H1 (cell line): Measurements from ENCODE around the gene TSEN2. TPM values are rescaled to one million over a fixed set of nuclear protein-coding genes. Genes with fewer than 3 reads are reported as not detected.

Experiments
- CTCF ChIA-PET: fragments of 300-600 bp; sonication (Branson Sonifier 250); formaldehyde crosslinking; loops from one replicate; lab custom pipeline; 2021; ENCODE audit not compliant: partially characterized antibody; lab: Charles Lee
- POLR2A ChIA-PET: fragments of 300-600 bp; sonication (Branson Sonifier 250); formaldehyde crosslinking; loops from one replicate; lab custom pipeline; 2021; ENCODE audit warnings: inconsistent platforms; ENCODE audit not compliant: partially characterized antibody; lab: Charles Lee
- DNase-seq, 2 experiments: peaks; one replicate each; pipeline versions ENCODE4 v3.0.0 to v3.0.0-alpha.2; 2010 to 2022; ENCODE audit warnings: low spot score in 2 of 2, low read depth in 1 of 2, mixed read lengths in 1 of 2
- FAIRE-seq: peaks from 2 replicates; lab custom pipeline; 2011; peaks lifted over from hg19 to GRCh38; lab: Jason Lieb, UNC
- H2AFZ ChIP-seq: 2 replicates; pipeline ENCODE4 v1.8.1; 2012; ENCODE audit warnings: low read length, inconsistent platforms
- H2AK5ac ChIP-seq: 2 replicates; pipeline ENCODE4 v1.6.1; 2013; ENCODE audit warnings: low read depth, low read length
- H2BK120ac ChIP-seq: replicated peaks from 2 replicates; pipeline ENCODE3; 2013; ENCODE audit warnings: low read depth, low read length, inconsistent platforms
- H2BK12ac ChIP-seq: 2 replicates; pipeline ENCODE4 v1.6.1; 2013; ENCODE audit warnings: low read depth, low read length
- H2BK15ac ChIP-seq: 2 replicates; pipeline ENCODE4 v1.6.1; 2013; ENCODE audit warnings: low read length
- H2BK20ac ChIP-seq: 2 replicates; pipeline ENCODE4 v1.6.1; 2013; ENCODE audit warnings: low read length
- H2BK5ac ChIP-seq: 2 replicates; pipeline ENCODE4 v1.6.1; 2013; ENCODE audit warnings: low read depth, low read length
- H3K14ac ChIP-seq: 2 replicates; pipeline ENCODE4 v1.6.1; 2013; ENCODE audit warnings: inconsistent platforms; ENCODE audit not compliant: insufficient read length
- H3K18ac ChIP-seq: 2 replicates; pipeline ENCODE4 v1.6.1; 2013; ENCODE audit warnings: low read length; ENCODE audit errors: extremely low read depth
- H3K23ac ChIP-seq: 2 replicates; pipeline ENCODE4 v1.6.1; 2013; ENCODE audit warnings: inconsistent platforms; ENCODE audit not compliant: insufficient read length
- H3K23me2 ChIP-seq: 2 replicates; pipeline ENCODE4 v1.6.1; 2013; ENCODE audit warnings: low read depth, low read length
- H3K27ac ChIP-seq: 2 replicates; pipeline ENCODE4 v1.6.1; 2011; ENCODE audit warnings: low read depth, low read length, inconsistent platforms
- H3K27me3 ChIP-seq, 4 experiments: replicated peaks in 1 of 4; 1 replicate in 1 of 4; 2 replicates in 3 of 4; pipeline versions ENCODE4 v1.6.1 to v1.8.1; 2011 to 2013; ENCODE audit warnings: low read length in 3 of 4, mild to moderate bottlenecking in 3 of 4, inconsistent platforms in 2 of 4, mixed read lengths in 2 of 4, moderate library complexity in 1 of 4; ENCODE audit not compliant: control insufficient read depth in 3 of 4, insufficient read depth in 3 of 4; ENCODE audit errors: extremely low read depth in 1 of 4
- H3K36me3 ChIP-seq, 4 experiments: 2 replicates each; pipeline versions ENCODE4 v1.6.1 to v1.8.1; 2011 to 2013; ENCODE audit warnings: mild to moderate bottlenecking in 4 of 4, low read length in 3 of 4, moderate library complexity in 2 of 4, control low read depth in 1 of 4, inconsistent platforms in 1 of 4; ENCODE audit not compliant: insufficient read depth in 4 of 4, control insufficient read depth in 2 of 4
- H3K4ac ChIP-seq: replicated peaks from 2 replicates; pipeline ENCODE3; 2013; ENCODE audit warnings: low read length, low read depth, mixed read lengths, inconsistent platforms; ENCODE audit not compliant: insufficient read length
- H3K4me1 ChIP-seq, 4 experiments: replicated peaks in 1 of 4; 1 replicate in 1 of 4; 2 replicates in 3 of 4; pipeline versions ENCODE4 v1.6.1 to v1.8.1; 2011 to 2013; ENCODE audit warnings: low read length in 3 of 4, inconsistent platforms in 2 of 4, mixed read lengths in 1 of 4; ENCODE audit not compliant: insufficient read depth in 4 of 4, control insufficient read depth in 3 of 4
- H3K4me2 ChIP-seq, 2 experiments: 2 replicates each; pipeline versions ENCODE4 v1.6.1 to v1.8.1; 2011 to 2013; ENCODE audit warnings: low read depth in 2 of 2, low read length in 2 of 2, control low read depth in 1 of 2, inconsistent platforms in 1 of 2, mild to moderate bottlenecking in 1 of 2; ENCODE audit not compliant: insufficient read depth in 1 of 2
- H3K4me3 ChIP-seq, 4 experiments: fragments of 200-600, 300-600 bp in 1 of 4; sonication (generic), shearing (Covaris generic), sonication (Bioruptor Twin) in 1 of 4; 2 replicates each; pipeline versions ENCODE4 v1.5.1 to v1.8.1; 2011 to 2016; ENCODE audit warnings: low read length in 4 of 4, low read depth in 3 of 4, control low read depth in 2 of 4, inconsistent platforms in 2 of 4, mild to moderate bottlenecking in 2 of 4, mixed read lengths in 1 of 4, moderate library complexity in 1 of 4; ENCODE audit not compliant: insufficient read depth in 2 of 4; ENCODE audit errors: extremely low read depth in 1 of 4
- H3K56ac ChIP-seq: replicated peaks from 2 replicates; pipeline ENCODE3; 2013; ENCODE audit warnings: low read depth, mild to moderate bottlenecking, mixed read lengths, low read length, inconsistent platforms; ENCODE audit not compliant: insufficient read length
- H3K79me1 ChIP-seq: 2 replicates; pipeline ENCODE4 v1.6.1; 2013; ENCODE audit warnings: low read depth, low read length, control low read depth
- H3K79me2 ChIP-seq, 2 experiments: 2 replicates each; pipeline versions ENCODE4 v1.6.1 to v1.8.1; 2012 to 2013; ENCODE audit warnings: low read length in 2 of 2, mild to moderate bottlenecking in 2 of 2, inconsistent platforms in 1 of 2; ENCODE audit not compliant: insufficient read depth in 2 of 2, control insufficient read depth in 1 of 2
- H3K9ac ChIP-seq, 4 experiments: replicated peaks in 1 of 4; 1 replicate in 1 of 4; 2 replicates in 3 of 4; pipeline versions ENCODE4 v1.6.1 to v1.8.1; 2011 to 2013; ENCODE audit warnings: low read depth in 3 of 4, low read length in 3 of 4, control low read depth in 2 of 4, mild to moderate bottlenecking in 2 of 4, moderate library complexity in 2 of 4, inconsistent platforms in 1 of 4; ENCODE audit errors: extremely low read depth in 1 of 4
- H3K9me3 ChIP-seq, 2 experiments: 2 replicates each; pipeline versions ENCODE4 v1.6.1 to v1.8.1; 2012 to 2013; ENCODE audit warnings: mild to moderate bottlenecking in 2 of 2, moderate library complexity in 2 of 2, control low read depth in 1 of 2, inconsistent platforms in 1 of 2, low read depth in 1 of 2, low read length in 1 of 2, mixed read lengths in 1 of 2; ENCODE audit not compliant: insufficient read depth in 2 of 2
- H4K20me1 ChIP-seq, 2 experiments: replicated peaks in 1 of 2; 2 replicates each; pipeline versions ENCODE3 to v1.8.1; 2011 to 2013; ENCODE audit warnings: inconsistent platforms in 2 of 2, low read length in 2 of 2, mild to moderate bottlenecking in 1 of 2; ENCODE audit not compliant: insufficient read depth in 2 of 2, control insufficient read depth in 1 of 2
- H4K5ac ChIP-seq: 2 replicates; pipeline ENCODE4 v1.6.1; 2013; ENCODE audit warnings: low read length, low read depth, mixed read lengths, inconsistent platforms; ENCODE audit not compliant: insufficient read length
- H4K8ac ChIP-seq: 2 replicates; pipeline ENCODE4 v1.8.0; 2013; ENCODE audit warnings: mild to moderate bottlenecking, moderate library complexity, low read length, inconsistent platforms; ENCODE audit not compliant: insufficient read depth; ENCODE audit errors: extremely low read depth
- H4K91ac ChIP-seq: replicated peaks from 2 replicates; pipeline ENCODE3; 2013; ENCODE audit warnings: low read length, mixed read lengths, inconsistent platforms; ENCODE audit not compliant: insufficient read length
- EZH2 ChIP-seq: fragments of 200-600 bp; sonication (generic); IDR thresholded peaks from 2 replicates; pipeline ENCODE4 v1.7.1; 2012; ENCODE audit warnings: low read depth, mild to moderate bottlenecking, moderate library complexity, low read length, inconsistent platforms; ENCODE audit not compliant: severe bottlenecking
- JUN ChIP-seq: IDR thresholded peaks from 2 replicates; pipeline ENCODE4 v1.6.1; 2011; ENCODE audit warnings: low read depth, mild to moderate bottlenecking, improper control_type of control experiment, low read length
- JUND ChIP-seq: IDR thresholded peaks from 2 replicates; pipeline ENCODE4 v1.6.1; 2011; ENCODE audit warnings: mild to moderate bottlenecking, improper control_type of control experiment, low read length
- TAF1 ChIP-seq: IDR thresholded peaks from 2 replicates; pipeline ENCODE4 v1.6.1; 2011; ENCODE audit warnings: mild to moderate bottlenecking, low read depth, low read length
- WGBS, 2 experiments: shearing (Covaris generic) in 1 of 2; methylation state at CpG; one replicate each; pipeline versions ENCODE4 v1.1.6 to v1.1.7; 2013 to 2015; ENCODE audit warnings: low lambda C conversion rate in 2 of 2, mixed read lengths in 2 of 2, inconsistent platforms in 1 of 2, low coverage in 1 of 2, missing lambda C conversion rate in 1 of 2; ENCODE audit not compliant: insufficient replicate concordance in 2 of 2, insufficient coverage in 1 of 2, insufficient read length in 1 of 2; ENCODE audit errors: extremely low coverage in 1 of 2, missing lambda C conversion rate in 1 of 2; 5-methylcytosine and 5-hydroxymethylcytosine counted together
- polyA plus RNA-seq, 7 experiments: library from polyadenylated mRNA; depleted of rRNA in 3 of 7; stranded (reverse) in 5 of 7; unstranded in 2 of 7; fragments of >200 nt in 5 of 7; fragments of 200-250 nt in 2 of 7; gene quantifications; 1 replicate in 5 of 7; 2 replicates in 1 of 7; 4 replicates in 1 of 7; pipeline versions ENCODE4 v1.2.1 to v1.2.3, GENCODE V29; 2011 to 2013; ENCODE audit warnings: missing spikeins in 2 of 7, mixed read lengths in 2 of 7
- total RNA-seq: library from RNA; stranded (reverse); fragmentation: NEBNext Ultra II Directional; extraction: Animal tissue kit (Norgen Biotek cat#: 25700); gene quantifications from 2 replicates; pipeline ENCODE4 v1.2.1, GENCODE V29; 2021

The TSEN2 gene
- total and polyA plus RNA-seq, 2 of the 8 experiments (the other 6 are each of a cell fraction or from before 2014, with no cell fraction given): 16.1 to 22.4 TPM

GRCh38 chr3:12486916-12487315 is 2.6 kb downstream of the TSEN2 start:
- Histone ChIP-seq H3K27me3 (no peaks in the 10 kb centered on the region), H3K18ac (no peak overlapping the region), H2BK15ac (no peak overlapping the region), H3K9ac (no peak overlapping the region), H3K79me2 (peaks cover 0 to 37% of the 10 kb centered on the region in 2 experiments; a peak in 2 of 4 replicates), H3K56ac (no peak overlapping the region), H3K79me1 (peaks cover 12% of the 10 kb centered on the region; the same call in 1 of the 2 replicates), H2BK12ac (no peak overlapping the region), H3K36me3 (peaks cover 0 to 20% (median 9%) of the 10 kb centered on the region in 4 experiments; a peak in 6 of 8 replicates), H4K91ac (no peak overlapping the region), H3K9me3 (no peaks in the 10 kb centered on the region), H3K27ac (no peak overlapping the region), H4K5ac (no peak overlapping the region), H3K23me2 (peaks cover 8% of the 10 kb centered on the region; the same call in 1 of the 2 replicates), H3K4ac (no peak overlapping the region), H4K8ac (no peak overlapping the region), H3K4me3 (no peak overlapping the region), H2AFZ (no peak overlapping the region), H3K23ac (no peak overlapping the region), H2BK5ac (no peak overlapping the region), H3K14ac (no peak overlapping the region), H3K4me2 (no peak overlapping the region), H2BK20ac (no peak overlapping the region), H3K4me1 (peaks cover 0 to 7% (median 4%) of the 10 kb centered on the region in 4 experiments; a peak in 3 of 7 replicates), H2AK5ac (no peak overlapping the region), H2BK120ac (no peak overlapping the region), H4K20me1 (peaks cover 0 to 1% of the 10 kb centered on the region in 2 experiments)
- FAIRE-seq: no peak
- POLR2A ChIA-PET: interaction anchor here (1.2 kb wide), 1 partner anchor 13 kb away, joined by 3 read pairs; no protein-coding TSS in a partner anchor
- CTCF ChIA-PET: interaction anchor here (0.6 to 4.2 kb wide), 2 partner anchors 9 to 349 kb away, joined by 3 to 13 read pairs; no protein-coding TSS in a partner anchor
- TF ChIP-seq JUN (no peak), JUND (no peak), EZH2 (no peak), TAF1 (no peak)
- 93% methylated on average over 5 of the region's 5 CpGs; no CpG with 5 or more reads in 1 of the 2 experiments for WGBS, 2 experiments
- DNase-seq: no peak
